IMR-90 (cell line): ENCODE measurements around the gene IL11. TPM values are rescaled to one million over a fixed set of nuclear protein-coding genes. Genes with fewer than 3 reads are reported as not detected.

Experiments used
- POLR2A ChIP-seq: IDR thresholded peaks from 2 replicates; pipeline ENCODE4 v1.6.1; 2012; ENCODE audit warnings: mild to moderate bottlenecking, low read depth, low read length
- RAD21 ChIP-seq: IDR thresholded peaks from 2 replicates; pipeline ENCODE4 v1.6.1; 2012; ENCODE audit warnings: low read length, improper control_type of control experiment
- RCOR1 ChIP-seq: IDR thresholded peaks from 2 replicates; pipeline ENCODE4 v1.6.1; 2012; ENCODE audit warnings: mild to moderate bottlenecking, low read length, improper control_type of control experiment; ENCODE audit not compliant: insufficient replicate concordance
- polyA plus RNA-seq, 3 experiments: library from polyadenylated mRNA; depleted of rRNA; stranded (reverse); fragments of >200 nt; gene quantifications; 2 replicates each; pipeline ENCODE4 v1.2.3, GENCODE V29; 2012; ENCODE audit warnings: low replicate concordance in 1 of 3
- total RNA-seq: library from RNA; depleted of rRNA; stranded (reverse); fragments of >200 nt; gene quantifications from 2 replicates; pipeline ENCODE4 v1.2.3, GENCODE V29; 2012

Gene IL11
- total and polyA plus RNA-seq, 2 of the 4 experiments (the other 2 are of a cell fraction) = 14.3 to 33.6 TPM

GRCh38 chr19:55384920-55385723 is 14.9 kb upstream of the IL11 start (continued):
- TF ChIP-seq RAD21 (no peak), RCOR1 (no peak), POLR2A (no peak)
